ENCODE measurements around the gene PRKCSH.

GRCh38 chr19:11461453-11461852, 26.0 kb downstream of the PRKCSH start:
- TF ChIP-seq POLR2AphosphoS5 (IDR thresholded peaks at IDR 0.05; ENCODE audit: low read depth, low read length) (no peak), CTCF (IDR thresholded peaks at IDR 0.05) (no peak)
- TF ChIP-seq, protein P1, sequence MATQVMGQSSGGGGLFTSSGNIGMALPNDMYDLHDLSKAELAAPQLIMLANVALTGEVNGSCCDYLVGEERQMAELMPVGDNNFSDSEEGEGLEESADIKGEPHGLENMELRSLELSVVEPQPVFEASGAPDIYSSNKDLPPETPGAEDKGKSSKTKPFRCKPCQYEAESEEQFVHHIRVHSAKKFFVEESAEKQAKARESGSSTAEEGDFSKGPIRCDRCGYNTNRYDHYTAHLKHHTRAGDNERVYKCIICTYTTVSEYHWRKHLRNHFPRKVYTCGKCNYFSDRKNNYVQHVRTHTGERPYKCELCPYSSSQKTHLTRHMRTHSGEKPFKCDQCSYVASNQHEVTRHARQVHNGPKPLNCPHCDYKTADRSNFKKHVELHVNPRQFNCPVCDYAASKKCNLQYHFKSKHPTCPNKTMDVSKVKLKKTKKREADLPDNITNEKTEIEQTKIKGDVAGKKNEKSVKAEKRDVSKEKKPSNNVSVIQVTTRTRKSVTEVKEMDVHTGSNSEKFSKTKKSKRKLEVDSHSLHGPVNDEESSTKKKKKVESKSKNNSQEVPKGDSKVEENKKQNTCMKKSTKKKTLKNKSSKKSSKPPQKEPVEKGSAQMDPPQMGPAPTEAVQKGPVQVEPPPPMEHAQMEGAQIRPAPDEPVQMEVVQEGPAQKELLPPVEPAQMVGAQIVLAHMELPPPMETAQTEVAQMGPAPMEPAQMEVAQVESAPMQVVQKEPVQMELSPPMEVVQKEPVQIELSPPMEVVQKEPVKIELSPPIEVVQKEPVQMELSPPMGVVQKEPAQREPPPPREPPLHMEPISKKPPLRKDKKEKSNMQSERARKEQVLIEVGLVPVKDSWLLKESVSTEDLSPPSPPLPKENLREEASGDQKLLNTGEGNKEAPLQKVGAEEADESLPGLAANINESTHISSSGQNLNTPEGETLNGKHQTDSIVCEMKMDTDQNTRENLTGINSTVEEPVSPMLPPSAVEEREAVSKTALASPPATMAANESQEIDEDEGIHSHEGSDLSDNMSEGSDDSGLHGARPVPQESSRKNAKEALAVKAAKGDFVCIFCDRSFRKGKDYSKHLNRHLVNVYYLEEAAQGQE (IDR thresholded peaks at IDR 0.05; ENCODE audit: insufficient read depth in 1 of 2, low read depth in 2 of 2, low read length in 1 of 2) = no peak

Measured in Panc1 (cell line).